HCT116 (cell line): ENCODE results near the gene COPG2. TPM values are rescaled to one million over a fixed set of nuclear protein-coding genes. Genes with fewer than 3 reads are reported as not detected.
"Not testable (repeated sequence)": the region's sequence is repeated elsewhere in the genome, so short reads cannot be mapped to it uniquely, and the experiment has no call there.

Source experiments
- ATAC-seq: fragments of 200-7000 bp; cut with Tn5 transposase; 2 replicates; pipeline ENCODE4 v1.9.1; 2020; ENCODE audit warnings: mild to moderate bottlenecking, moderate library complexity
- BruUV-seq: library from RNA; stranded (reverse); fragments of 400-500 nt; replicated peaks from 2 replicates; lab custom pipeline; 2021; lab: Mats Ljungman, UMichigan
- CTCF ChIA-PET: fragments of 300-600 bp; sonication (Branson Sonifier 250); formaldehyde crosslinking; loops from one replicate; lab custom pipeline; 2021; ENCODE audit warnings: antibody characterized with exemption; lab: Charles Lee
- POLR2A ChIA-PET: fragments of 300-600, 350-600 bp; sonication (Branson Sonifier 250); formaldehyde crosslinking; loops from one replicate; lab custom pipeline; 2021; ENCODE audit warnings: antibody characterized with exemption; lab: Charles Lee
- RAD21 ChIA-PET, 2 experiments: fragments of 300-600 bp; sonication (Branson Sonifier 250); formaldehyde crosslinking; loops; one replicate each; lab custom pipeline; 2023; ENCODE audit warnings: low total read pairs in 2 of 2; ENCODE audit not compliant: uncharacterized antibody in 2 of 2, unreplicated experiment in 2 of 2, low non-redundant PET in 1 of 2; lab: Charles Lee
- DNase-seq: peaks from one replicate; pipeline ENCODE4 v3.0.0-alpha.2; 2010; ENCODE audit warnings: low read depth, low spot score
- H2AFZ ChIP-seq: fragments of 200-600 bp; shearing (Covaris generic), sonication (generic); 2 replicates; pipeline ENCODE4 v1.6.1; 2017; ENCODE audit warnings: low read depth, mixed run types, mixed read lengths, antibody characterized with exemption, low read length; ENCODE audit not compliant: poor library complexity, severe bottlenecking
- H3K27ac ChIP-seq: 2 replicates; pipeline ENCODE4 v1.5.1; 2012; ENCODE audit warnings: low read depth, low read length
- H3K27me3 ChIP-seq: fragments of 200-600 bp; sonication (generic); 2 replicates; pipeline ENCODE4 v1.6.1; 2016; ENCODE audit warnings: mixed run types, low read length, mixed read lengths; ENCODE audit not compliant: insufficient read depth
- H3K36me3 ChIP-seq, 2 experiments: fragments of 200-500 bp in 1 of 2; fragments of 200-600 bp in 1 of 2; sonication (Bioruptor generic) in 1 of 2; sonication (generic) in 1 of 2; 2 replicates each; pipeline versions ENCODE4 v1.5.1 to v1.6.1; 2014 to 2016; ENCODE audit warnings: low read length in 2 of 2, inconsistent platforms in 1 of 2, mixed read lengths in 1 of 2, mixed run types in 1 of 2; ENCODE audit not compliant: insufficient read depth in 2 of 2, control insufficient read depth in 1 of 2
- H3K4me1 ChIP-seq, 2 experiments: fragments of 200-600 bp in 1 of 2; sonication (generic) in 1 of 2; 2 replicates each; pipeline versions ENCODE4 v1.5.1 to v1.6.1; 2012 to 2017; ENCODE audit warnings: low read length in 2 of 2, inconsistent platforms in 1 of 2, mild to moderate bottlenecking in 1 of 2, mixed read lengths in 1 of 2, mixed run types in 1 of 2, moderate library complexity in 1 of 2; ENCODE audit not compliant: insufficient read depth in 2 of 2, control insufficient read depth in 1 of 2
- H3K4me2 ChIP-seq: fragments of 200-600 bp; sonication (generic); 2 replicates; pipeline ENCODE4 v1.6.1; 2017; ENCODE audit warnings: mixed run types, low read length, mixed read lengths
- H3K4me3 ChIP-seq, 2 experiments: fragments of 200-600 bp in 1 of 2; sonication (generic) in 1 of 2; replicated peaks in 1 of 2; 2 replicates each; pipeline ENCODE4 v1.5.1; 2011 to 2016; ENCODE audit warnings: low read length in 2 of 2, control low read depth in 1 of 2, low read depth in 1 of 2, mild to moderate bottlenecking in 1 of 2, mixed read lengths in 1 of 2, mixed run types in 1 of 2
- H3K79me2 ChIP-seq: fragments of 200-600 bp; sonication (generic); 2 replicates; pipeline ENCODE4 v1.6.1; 2017; ENCODE audit warnings: mild to moderate bottlenecking, mixed run types, low read length, moderate library complexity, mixed read lengths; ENCODE audit not compliant: insufficient read depth
- H3K9ac ChIP-seq: fragments of 200-600 bp; sonication (generic); 2 replicates; pipeline ENCODE4 v1.6.1; 2016; ENCODE audit warnings: low read length, mixed read lengths
- H3K9me2 ChIP-seq: fragments of 200-600 bp; sonication (generic), shearing (Covaris generic); 2 replicates; pipeline ENCODE4 v1.6.1; 2017; ENCODE audit warnings: mixed run types, mild to moderate bottlenecking, moderate library complexity; ENCODE audit not compliant: insufficient read depth
- H3K9me3 ChIP-seq, 2 experiments: fragments of 200-500 bp in 1 of 2; fragments of 200-600 bp in 1 of 2; sonication (Bioruptor generic) in 1 of 2; sonication (generic) in 1 of 2; 2 replicates each; pipeline ENCODE4 v1.6.1; 2014 to 2017; ENCODE audit warnings: low read length in 2 of 2, mixed read lengths in 2 of 2, inconsistent platforms in 1 of 2, low read depth in 1 of 2, mild to moderate bottlenecking in 1 of 2, mixed run types in 1 of 2, moderate library complexity in 1 of 2; ENCODE audit not compliant: control insufficient read depth in 1 of 2, insufficient read depth in 1 of 2
- H4K20me1 ChIP-seq: fragments of 200-600 bp; sonication (generic), shearing (Covaris generic); 2 replicates; pipeline ENCODE4 v1.6.1; 2017; ENCODE audit warnings: mixed run types, mild to moderate bottlenecking, moderate library complexity; ENCODE audit not compliant: insufficient read depth
- CBX3 ChIP-seq: IDR thresholded peaks from 2 replicates; pipeline ENCODE4 v1.6.1; 2012; ENCODE audit warnings: low read depth
- CEBPB ChIP-seq: IDR thresholded peaks from 2 replicates; pipeline ENCODE4 v1.6.1; 2012; ENCODE audit warnings: low read depth
- ELF1 ChIP-seq: IDR thresholded peaks from 2 replicates; pipeline ENCODE4 v1.6.1; 2012; ENCODE audit warnings: low read depth, borderline replicate concordance
- FOSL1 ChIP-seq: IDR thresholded peaks from 2 replicates; pipeline ENCODE4 v1.6.1; 2012; ENCODE audit warnings: low read depth
- JUND ChIP-seq: IDR thresholded peaks from 2 replicates; pipeline ENCODE4 v1.6.1; 2012
- intact Hi-C: fragments of 100-400 bp; cut with micrococcal nuclease; formaldehyde crosslinking; loops from 2 replicates; pipeline ENCODE4 v1.10.0; 2022
- total RNA-seq: library from RNA; stranded (reverse); gene quantifications from one replicate; pipeline ENCODE4 v1.2.1, GENCODE V29; 2021; ENCODE audit not compliant: unreplicated experiment
- TF ChIP-seq, protein P1 (sequence below): IDR thresholded peaks from 2 replicates; pipeline ENCODE4 v1.6.1; 2012
- TF ChIP-seq, protein P2 (sequence below), 3 experiments: fragments of 200-600 bp in 1 of 3; sonication (generic) in 1 of 3; IDR thresholded peaks in 2 of 3; conservative IDR thresholded peaks in 1 of 3; 2 replicates each; pipeline ENCODE4 v1.5.1; 2012 to 2017; ENCODE audit warnings: low read depth in 2 of 3, low read length in 2 of 3, antibody characterized with exemption in 1 of 3, borderline replicate concordance in 1 of 3, control low read depth in 1 of 3, mild to moderate bottlenecking in 1 of 3, mixed read lengths in 1 of 3, mixed run types in 1 of 3, moderate library complexity in 1 of 3; ENCODE audit not compliant: insufficient read depth in 1 of 3
- TF ChIP-seq, protein P3 (sequence below): IDR thresholded peaks from 2 replicates; pipeline ENCODE4 v1.6.1; 2012; ENCODE audit warnings: low read depth

COPG2 gene
- total RNA-seq, 1 experiment from 2014 or later, result 31.0 TPM

DNA sequence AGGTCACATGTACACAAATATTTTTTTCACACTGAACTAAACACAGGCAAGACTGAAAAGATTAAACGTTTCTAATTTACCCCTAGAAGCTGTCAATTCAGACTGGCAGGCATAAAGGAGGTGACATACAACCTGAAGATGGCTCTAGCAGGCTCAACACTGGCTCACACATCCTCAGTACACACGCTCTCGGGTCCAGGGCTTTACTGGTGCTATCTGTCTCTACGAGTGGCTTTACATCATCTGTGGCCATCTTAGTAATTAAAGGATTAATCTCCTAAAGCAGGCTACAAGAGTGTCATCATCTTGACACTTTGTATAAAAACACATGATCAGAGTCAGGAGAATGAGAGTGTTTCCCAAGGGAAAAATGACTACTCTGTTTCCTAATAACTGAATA, 57.3 kb downstream of the COPG2 start:
- Histone ChIP-seq H3K9ac (no peak overlapping the region), H3K4me3 (no peak overlapping the region), H3K79me2 (no peaks in the 10 kb centered on the region), H3K9me2 (no peaks in the 10 kb centered on the region), H3K36me3 (peaks cover 6 to 7% of the 10 kb centered on the region in 2 experiments; a peak in 2 of 4 replicates), H3K4me1 (no peaks in the 10 kb centered on the region), H3K27me3 (no peaks in the 10 kb centered on the region), H4K20me1 (no peaks in the 10 kb centered on the region), H3K27ac (no peak overlapping the region), H3K9me3 (no peaks in the 10 kb centered on the region), H2AFZ (no peak overlapping the region), H3K4me2 (no peak overlapping the region)
- BruUV-seq, result no TSS peak
- TF ChIP-seq CBX3, result no peak
- no peak for TF ChIP-seq ELF1
- TF ChIP-seq FOSL1, result no peak
- TF ChIP-seq, protein P1, sequence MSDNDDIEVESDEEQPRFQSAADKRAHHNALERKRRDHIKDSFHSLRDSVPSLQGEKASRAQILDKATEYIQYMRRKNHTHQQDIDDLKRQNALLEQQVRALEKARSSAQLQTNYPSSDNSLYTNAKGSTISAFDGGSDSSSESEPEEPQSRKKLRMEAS, result no peak
- TF ChIP-seq, protein P2, sequence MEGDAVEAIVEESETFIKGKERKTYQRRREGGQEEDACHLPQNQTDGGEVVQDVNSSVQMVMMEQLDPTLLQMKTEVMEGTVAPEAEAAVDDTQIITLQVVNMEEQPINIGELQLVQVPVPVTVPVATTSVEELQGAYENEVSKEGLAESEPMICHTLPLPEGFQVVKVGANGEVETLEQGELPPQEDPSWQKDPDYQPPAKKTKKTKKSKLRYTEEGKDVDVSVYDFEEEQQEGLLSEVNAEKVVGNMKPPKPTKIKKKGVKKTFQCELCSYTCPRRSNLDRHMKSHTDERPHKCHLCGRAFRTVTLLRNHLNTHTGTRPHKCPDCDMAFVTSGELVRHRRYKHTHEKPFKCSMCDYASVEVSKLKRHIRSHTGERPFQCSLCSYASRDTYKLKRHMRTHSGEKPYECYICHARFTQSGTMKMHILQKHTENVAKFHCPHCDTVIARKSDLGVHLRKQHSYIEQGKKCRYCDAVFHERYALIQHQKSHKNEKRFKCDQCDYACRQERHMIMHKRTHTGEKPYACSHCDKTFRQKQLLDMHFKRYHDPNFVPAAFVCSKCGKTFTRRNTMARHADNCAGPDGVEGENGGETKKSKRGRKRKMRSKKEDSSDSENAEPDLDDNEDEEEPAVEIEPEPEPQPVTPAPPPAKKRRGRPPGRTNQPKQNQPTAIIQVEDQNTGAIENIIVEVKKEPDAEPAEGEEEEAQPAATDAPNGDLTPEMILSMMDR (IDR thresholded peaks at IDR 0.05 in 2 of 3, conservative IDR thresholded peaks at IDR 0.05 in 1 of 3; ENCODE audit: borderline replicate concordance in 1 of 3, insufficient read depth in 1 of 3, low read depth in 2 of 3, low read length in 2 of 3), result no peak
- TF ChIP-seq, protein P3, sequence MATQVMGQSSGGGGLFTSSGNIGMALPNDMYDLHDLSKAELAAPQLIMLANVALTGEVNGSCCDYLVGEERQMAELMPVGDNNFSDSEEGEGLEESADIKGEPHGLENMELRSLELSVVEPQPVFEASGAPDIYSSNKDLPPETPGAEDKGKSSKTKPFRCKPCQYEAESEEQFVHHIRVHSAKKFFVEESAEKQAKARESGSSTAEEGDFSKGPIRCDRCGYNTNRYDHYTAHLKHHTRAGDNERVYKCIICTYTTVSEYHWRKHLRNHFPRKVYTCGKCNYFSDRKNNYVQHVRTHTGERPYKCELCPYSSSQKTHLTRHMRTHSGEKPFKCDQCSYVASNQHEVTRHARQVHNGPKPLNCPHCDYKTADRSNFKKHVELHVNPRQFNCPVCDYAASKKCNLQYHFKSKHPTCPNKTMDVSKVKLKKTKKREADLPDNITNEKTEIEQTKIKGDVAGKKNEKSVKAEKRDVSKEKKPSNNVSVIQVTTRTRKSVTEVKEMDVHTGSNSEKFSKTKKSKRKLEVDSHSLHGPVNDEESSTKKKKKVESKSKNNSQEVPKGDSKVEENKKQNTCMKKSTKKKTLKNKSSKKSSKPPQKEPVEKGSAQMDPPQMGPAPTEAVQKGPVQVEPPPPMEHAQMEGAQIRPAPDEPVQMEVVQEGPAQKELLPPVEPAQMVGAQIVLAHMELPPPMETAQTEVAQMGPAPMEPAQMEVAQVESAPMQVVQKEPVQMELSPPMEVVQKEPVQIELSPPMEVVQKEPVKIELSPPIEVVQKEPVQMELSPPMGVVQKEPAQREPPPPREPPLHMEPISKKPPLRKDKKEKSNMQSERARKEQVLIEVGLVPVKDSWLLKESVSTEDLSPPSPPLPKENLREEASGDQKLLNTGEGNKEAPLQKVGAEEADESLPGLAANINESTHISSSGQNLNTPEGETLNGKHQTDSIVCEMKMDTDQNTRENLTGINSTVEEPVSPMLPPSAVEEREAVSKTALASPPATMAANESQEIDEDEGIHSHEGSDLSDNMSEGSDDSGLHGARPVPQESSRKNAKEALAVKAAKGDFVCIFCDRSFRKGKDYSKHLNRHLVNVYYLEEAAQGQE, result no peak
- no peak for TF ChIP-seq CEBPB
- no peak for TF ChIP-seq JUND
- ChIA-PET CTCF (no interaction called here), RAD21 (no interaction called here), POLR2A (no interaction called here)
- ATAC-seq (no peak), DNase-seq (no peak)
- intact Hi-C loops, result no loop called here

DNA sequence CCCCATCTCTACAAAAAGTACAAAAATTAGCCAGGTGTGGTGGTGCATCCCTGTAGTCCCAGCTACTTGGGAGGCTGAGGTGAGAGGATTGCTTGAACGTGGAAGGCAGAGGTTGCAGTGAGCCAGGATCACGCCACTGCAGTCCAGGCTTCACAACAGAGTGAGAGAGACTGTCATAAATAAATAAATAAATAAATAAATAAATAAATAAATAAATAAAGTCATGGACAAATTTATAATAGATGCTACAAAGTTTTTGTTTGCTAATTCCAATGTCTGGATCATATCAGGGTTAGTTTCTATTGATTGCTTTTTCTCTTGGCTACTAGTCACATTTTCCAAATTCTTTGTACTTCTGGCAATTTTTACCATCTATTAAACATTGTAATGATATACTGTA, 61.5 kb downstream of the COPG2 start:
- H3K4me1 ChIP-seq, H3K27me3 ChIP-seq, H3K9me2 ChIP-seq, H3K4me2 ChIP-seq, BruUV-seq, H3K27ac ChIP-seq, DNase-seq, H3K36me3 ChIP-seq, RAD21 ChIA-PET, H4K20me1 ChIP-seq, H3K4me3 ChIP-seq, POLR2A ChIA-PET, ATAC-seq, CTCF ChIA-PET, H3K9ac ChIP-seq, intact Hi-C loops, H3K79me2 ChIP-seq, H3K9me3 ChIP-seq, H2AFZ ChIP-seq: not testable (repeated sequence)
